ENCODE data around the gene SOCS7. TPM values are rescaled to one million over a fixed set of nuclear protein-coding genes. Genes with fewer than 3 reads are reported as not detected.

The SOCS7 gene
- total RNA-seq, 1 donor from 2014 or later: 19.0 TPM

GRCh38 chr17:38419508-38419981 lies 67.9 kb downstream of the SOCS7 start:
- intact Hi-C loops (cut with micrococcal nuclease): no loop called here

- intact Hi-C loops (cut with micrococcal nuclease): no loop called here
These were observed 68.9 kb downstream of the SOCS7 start for GRCh38 chr17:38420518-38420917.

- intact Hi-C loops (cut with micrococcal nuclease): no loop called here
These were observed 69.7 kb downstream of the SOCS7 start for GRCh38 chr17:38421171-38421841.

GRCh38 chr17:38421871-38422827 lies 70.5 kb downstream of the SOCS7 start:
- intact Hi-C loops (cut with micrococcal nuclease): no loop called here

- intact Hi-C loops (cut with micrococcal nuclease): no loop called here
These were observed 72.8 kb downstream of the SOCS7 start for GRCh38 chr17:38424297-38424972.

- intact Hi-C loops (cut with micrococcal nuclease): no loop called here
These were observed 73.4 kb downstream of the SOCS7 start for GRCh38 chr17:38425031-38425430.

- intact Hi-C loops (cut with micrococcal nuclease): no loop called here
These were observed 74.1 kb downstream of the SOCS7 start for GRCh38 chr17:38425744-38426143.

GRCh38 chr17:38426441-38426840 lies 74.8 kb downstream of the SOCS7 start:
- intact Hi-C loops (cut with micrococcal nuclease): no loop called here

- intact Hi-C loops (cut with micrococcal nuclease): no loop called here
These were observed 75.7 kb downstream of the SOCS7 start for GRCh38 chr17:38427160-38427949.

- intact Hi-C loops (cut with micrococcal nuclease): no loop called here
These were observed 76.5 kb downstream of the SOCS7 start, which contains the start of gene ARHGAP23 for GRCh38 chr17:38428112-38428642. TSS of gene ARHGAP23 (plus strand) at chr17:38428464. CDS start at chr17:38428486, 22 bp downstream.

GRCh38 chr17:38428643-38429371 lies 77.2 kb downstream of the SOCS7 start:
- intact Hi-C loops (cut with micrococcal nuclease): no loop called here

- intact Hi-C loops (cut with micrococcal nuclease): no loop called here
These were observed 77.9 kb downstream of the SOCS7 start for GRCh38 chr17:38429476-38430100.

GRCh38 chr17:38430316-38430715 lies 78.7 kb downstream of the SOCS7 start:
- intact Hi-C loops (cut with micrococcal nuclease): no loop called here

GRCh38 chr17:38430822-38431221 lies 79.2 kb downstream of the SOCS7 start:
- intact Hi-C loops (cut with micrococcal nuclease): no loop called here

- intact Hi-C loops (cut with micrococcal nuclease): no loop called here
These were observed 79.9 kb downstream of the SOCS7 start for GRCh38 chr17:38431346-38432145.

GRCh38 chr17:38434178-38434665 lies 82.6 kb downstream of the SOCS7 start:
- intact Hi-C loops (cut with micrococcal nuclease): no loop called here

- intact Hi-C loops (cut with micrococcal nuclease): no loop called here
These were observed 84.2 kb downstream of the SOCS7 start for GRCh38 chr17:38435795-38436194.

- intact Hi-C loops (cut with micrococcal nuclease): no loop called here
These were observed 84.7 kb downstream of the SOCS7 start for GRCh38 chr17:38436386-38436785.

Measured in T-helper 1 cell treated with Interleukin-12 subunit alpha and Interleukin-12 subunit beta and Interleukin-4 antibody, amounts not matched to agents 30 ng/mL and 1 ng/mL, for 36 hours (primary cell).